ENCODE data around the gene PEX12. TPM values are rescaled to one million over a fixed set of nuclear protein-coding genes. Genes with fewer than 3 reads are reported as not detected.
A peak's percentile ranks its signal among the peaks of the same experiment; 100 is the strongest.

Gene PEX12
- total and polyA plus RNA-seq, 9 of the 15 experiments (the other 6 are each of a cell fraction or from before 2014, with no cell fraction given), result 4.0 to 12.4 (median 6.4) TPM

- ChIA-PET CTCF (ENCODE audit: low intra/inter-chr PET ratio) (interaction anchor here (1.9 kb wide), 1 partner anchor 192 kb away, joined by 16 read pairs; no protein-coding TSS in a partner anchor), POLR2A (interaction anchor here (0.8 to 3.8 kb wide), 7 partner anchors 12 to 194 kb away, joined by 3 to 14 read pairs (median 3); partner anchors contain the start of genes AP2B1 and PEX12)
- DNase-seq (ENCODE audit: extremely low read depth in 1 of 4, low spot score in 3 of 4) (peak; percentile 47 to 62 (median 50)), ATAC-seq (peak; percentile 65), FAIRE-seq (peak; percentile 76)
- no TSS peak for BruUV-seq (replicated peaks)
- H3K9ac ChIP-seq (ENCODE audit: insufficient read depth in 1 of 2, low read depth in 2 of 2, low read length in 2 of 2), result no peak overlapping the region
- WGBS (ENCODE audit: insufficient coverage, low coverage, missing lambda C conversion rate), result 65% methylated on average over 5 of the region's 5 CpGs
- H3K27ac ChIP-seq (ENCODE audit: extremely low read depth, low read depth, low read length), result no peak overlapping the region
- peaks cover 4 to 24% of the 10 kb centered on the region in 2 experiments for H3K4me1 ChIP-seq (replicated peaks in 1 of 2; ENCODE audit: control insufficient read depth in 2 of 2, insufficient read depth in 2 of 2, low read length in 2 of 2)
- H3K36me3 ChIP-seq (ENCODE audit: control insufficient read depth, insufficient read depth, low read length), result no peaks in the 10 kb centered on the region; the same call in 1 of the 3 replicates
- no peak overlapping the region for H2AFZ ChIP-seq (ENCODE audit: low read depth, low read length)
- H4K20me1 ChIP-seq (replicated peaks; ENCODE audit: control insufficient read depth, insufficient read depth, low read length), result no peaks in the 10 kb centered on the region
- no peak overlapping the region for H3K4me3 ChIP-seq
- intact Hi-C loops (cut with micrococcal nuclease), result loop anchor here (2.0 to 5.0 kb wide), 2 partner anchors 177 to 191 kb away; partner anchors contain the start of gene RASL10B
- H3K27me3 ChIP-seq (ENCODE audit: control insufficient read depth in 2 of 2, insufficient read depth in 2 of 2, low read length in 2 of 2), result no peaks in the 10 kb centered on the region
- in situ Hi-C loops (cut with MboI), result loop anchor here (5.0 kb wide), 1 partner anchor 192 kb away; no protein-coding TSS in a partner anchor
- peaks cover 4% of the 10 kb centered on the region; the same call in 1 of the 3 replicates for H3K79me2 ChIP-seq (ENCODE audit: control insufficient read depth, insufficient read depth, low read length)
- no peaks in the 10 kb centered on the region for H3K9me1 ChIP-seq (ENCODE audit: control insufficient read depth, insufficient read depth, low read length)
- no peaks in the 10 kb centered on the region for H3K9me3 ChIP-seq (replicated peaks; ENCODE audit: control insufficient read depth, insufficient read depth, low read depth, low read length)
- H3K4me2 ChIP-seq (ENCODE audit: insufficient read depth, low read length), result no peak overlapping the region
- TF ChIP-seq SMC3 (conservative IDR thresholded peaks at IDR 0.05; ENCODE audit: insufficient read depth, low read depth, low read length) (peak; percentile 40; the same call in 1 of the 2 replicates), REST (IDR thresholded peaks at IDR 0.05; ENCODE audit: borderline replicate concordance) (peak; percentile 63; the same call in 1 of the 2 replicates), REST (CRISPR knock-in tag; IDR thresholded peaks at IDR 0.05; ENCODE audit: low read depth) (no peak), CC2D1A (IDR thresholded peaks at IDR 0.05) (0 out of 2 replicates have a peak, but pooled peaks have one; percentile 63), RAD21 (CRISPR knock-in tag; conservative IDR thresholded peaks at IDR 0.05 in 1 of 2, IDR thresholded peaks at IDR 0.05 in 1 of 2) (peak; percentile 53 to 69), CTCF (IDR thresholded peaks at IDR 0.05 in 2 of 3, conservative IDR thresholded peaks at IDR 0.05 in 1 of 3; ENCODE audit: insufficient read depth in 2 of 3, low read depth in 1 of 3, low read length in 3 of 3) (peak; percentile 55 to 73 (median 68); a peak in 5 of 6 replicates), DEAF1 (CRISPR knock-in tag; IDR thresholded peaks at IDR 0.05) (peak; percentile 21; the same call in 1 of the 2 replicates), GABPB2 (CRISPR knock-in tag; conservative IDR thresholded peaks at IDR 0.05) (no peak), ZNF408 (CRISPR knock-in tag; IDR thresholded peaks at IDR 0.05; ENCODE audit: low read depth) (no peak)
Measured at GRCh38 chr17:35555691-35556090, 22.7 kb downstream of the PEX12 start.

Measured in K562 (cell line).